ENCODE measurements around the gene GRID1.

The GRID1 gene

GRCh38 chr10:86164174-86164774, 202.3 kb downstream of the GRID1 start:
- no peak for DNase-seq

- no peak for DNase-seq
These were observed 202.9 kb downstream of the GRID1 start for GRCh38 chr10:86163522-86164173.

DNA sequence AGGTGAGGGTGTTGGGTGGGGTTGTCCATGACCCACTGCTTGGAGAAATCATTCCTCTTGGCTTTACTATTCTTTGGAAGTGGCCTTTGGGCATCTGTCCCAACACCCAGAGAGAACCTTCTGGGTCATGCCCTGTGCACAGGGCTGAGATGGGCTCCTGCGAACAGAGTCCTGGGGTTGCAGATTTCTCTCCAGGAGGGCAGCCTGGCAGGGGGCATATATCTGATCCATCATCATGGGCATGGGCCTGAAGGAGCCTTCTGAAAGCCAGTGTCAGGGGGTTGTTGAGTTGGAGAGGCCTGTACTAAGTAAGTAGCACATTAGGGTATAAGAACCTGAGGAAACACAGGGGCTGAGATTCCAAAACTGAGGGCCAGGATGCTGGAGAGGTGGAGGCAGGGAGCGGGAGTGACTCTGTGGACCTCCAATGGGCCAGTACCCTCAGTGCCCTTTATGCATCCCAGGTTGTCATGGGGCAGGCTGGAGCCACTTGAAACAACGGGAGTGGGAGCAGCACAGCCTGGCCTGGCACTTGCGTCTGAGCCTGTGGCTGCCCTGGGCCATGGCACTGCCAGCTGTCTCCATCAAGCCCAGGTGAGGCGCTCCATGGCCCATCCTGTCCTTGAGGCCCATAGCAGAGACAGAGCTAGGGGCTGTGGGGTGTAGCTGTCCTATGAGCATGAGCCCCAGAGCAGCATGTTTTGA, 203.7 kb downstream of the GRID1 start:
- no peak for DNase-seq

- no peak for DNase-seq
These were observed 204.6 kb downstream of the GRID1 start for GRCh38 chr10:86162036-86162435.

DNA sequence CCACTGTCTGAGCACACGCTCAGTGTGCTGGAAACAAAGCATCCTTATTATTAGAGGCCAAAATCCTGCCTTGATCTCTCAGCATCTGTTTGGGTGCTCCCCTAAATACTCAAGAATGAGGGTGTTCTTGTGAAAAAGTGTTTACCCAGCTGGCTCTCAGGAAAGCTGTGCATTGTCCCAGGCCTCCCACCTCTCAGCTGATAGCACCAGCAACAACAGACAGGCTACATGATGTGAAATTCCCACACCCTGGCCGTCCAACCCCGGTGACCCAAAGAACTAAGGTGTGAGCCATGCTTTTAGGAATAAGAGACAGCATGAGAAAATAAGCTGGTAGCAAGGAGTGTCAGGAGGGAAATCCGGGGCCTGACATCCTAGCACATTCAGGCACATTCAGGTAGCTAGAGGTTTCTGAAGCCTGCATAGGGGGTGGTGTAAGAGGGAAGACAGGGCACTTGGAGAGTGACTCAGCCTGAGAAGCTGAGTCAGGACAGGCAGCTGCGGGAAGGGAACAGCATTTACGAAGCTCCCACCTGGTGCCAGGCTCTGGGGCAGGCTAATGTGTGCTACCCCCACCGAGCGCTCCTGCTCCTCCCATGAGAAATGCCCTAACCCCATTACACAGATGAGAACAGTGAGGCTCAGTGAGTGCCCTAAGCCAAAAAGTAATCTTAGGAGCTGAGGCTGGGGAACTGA, 205.6 kb downstream of the GRID1 start:
- DNase-seq = no peak

GRCh38 chr10:86159797-86160196, 206.8 kb downstream of the GRID1 start:
- DNase-seq = no peak

GRCh38 chr10:86155054-86155921, 211.3 kb downstream of the GRID1 start:
- DNase-seq = no peak

- DNase-seq = no peak
These were observed 212.8 kb downstream of the GRID1 start for GRCh38 chr10:86153751-86154150.

GRCh38 chr10:86152911-86153310, 213.7 kb downstream of the GRID1 start:
- DNase-seq = no peak

GRCh38 chr10:86152354-86152753, 214.2 kb downstream of the GRID1 start:
- no peak for DNase-seq

DNA sequence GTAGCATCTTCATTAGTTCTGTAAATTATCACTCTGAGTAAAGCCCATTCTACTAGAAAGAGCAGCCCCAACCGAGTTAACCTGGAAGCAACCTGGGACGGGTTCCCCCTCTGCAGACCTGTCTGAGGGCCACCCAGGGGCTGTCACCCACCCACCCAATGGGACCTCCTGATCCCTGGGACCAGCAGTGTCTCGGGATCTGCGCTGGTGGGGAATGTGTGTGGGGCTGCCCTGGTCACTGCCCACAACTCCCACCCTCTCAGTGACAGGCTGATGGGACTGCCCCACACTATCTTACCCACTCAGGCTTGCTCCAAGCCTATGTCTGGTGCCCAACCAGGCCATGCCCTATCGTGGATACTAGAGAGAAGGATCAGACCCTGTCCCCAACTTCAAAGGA, 215.0 kb downstream of the GRID1 start:
- DNase-seq = no peak

DNA sequence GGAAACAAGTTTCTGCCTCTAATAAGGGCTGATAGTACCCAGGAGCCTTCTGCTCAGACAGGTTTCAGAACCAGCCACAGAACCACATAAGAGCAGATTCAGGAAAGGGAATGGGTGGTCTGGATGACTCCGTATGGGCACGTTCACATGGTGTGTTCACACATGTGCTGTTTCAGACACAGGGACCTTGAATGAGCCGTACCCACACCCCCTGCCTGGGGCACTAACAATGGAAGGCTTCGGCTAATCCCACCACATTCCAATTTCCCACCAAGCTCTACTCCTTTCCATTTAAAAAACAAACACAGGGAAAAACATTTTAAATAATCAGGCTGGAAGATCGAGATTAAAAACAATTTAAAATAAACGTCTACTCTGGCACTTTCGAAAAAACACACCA, 217.3 kb downstream of the GRID1 start:
- DNase-seq = no peak

GRCh38 chr10:86148117-86148516, 218.5 kb downstream of the GRID1 start:
- no peak for DNase-seq

- no peak for DNase-seq
These were observed 222.3 kb downstream of the GRID1 start for GRCh38 chr10:86144301-86144700.

DNA sequence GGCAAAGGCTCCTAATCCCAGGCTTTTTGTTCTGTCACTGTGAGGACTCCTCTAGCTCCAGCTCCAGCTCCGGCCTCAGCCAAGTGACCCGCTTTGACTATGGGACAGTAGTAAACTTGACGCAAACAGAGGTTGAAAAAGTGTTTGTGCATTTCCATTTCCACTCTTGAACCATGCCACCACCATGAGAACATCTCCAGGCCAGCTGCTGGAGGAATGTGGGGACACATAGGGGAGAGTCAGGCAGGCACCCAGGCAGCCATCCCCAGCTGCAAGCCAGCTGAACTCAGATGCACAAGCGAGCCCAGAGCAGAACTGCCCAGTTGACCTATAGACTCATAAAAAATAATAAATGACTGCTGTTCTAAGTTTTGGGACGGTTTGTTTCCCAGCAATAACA, 224.7 kb downstream of the GRID1 start:
- DNase-seq = no peak

DNA sequence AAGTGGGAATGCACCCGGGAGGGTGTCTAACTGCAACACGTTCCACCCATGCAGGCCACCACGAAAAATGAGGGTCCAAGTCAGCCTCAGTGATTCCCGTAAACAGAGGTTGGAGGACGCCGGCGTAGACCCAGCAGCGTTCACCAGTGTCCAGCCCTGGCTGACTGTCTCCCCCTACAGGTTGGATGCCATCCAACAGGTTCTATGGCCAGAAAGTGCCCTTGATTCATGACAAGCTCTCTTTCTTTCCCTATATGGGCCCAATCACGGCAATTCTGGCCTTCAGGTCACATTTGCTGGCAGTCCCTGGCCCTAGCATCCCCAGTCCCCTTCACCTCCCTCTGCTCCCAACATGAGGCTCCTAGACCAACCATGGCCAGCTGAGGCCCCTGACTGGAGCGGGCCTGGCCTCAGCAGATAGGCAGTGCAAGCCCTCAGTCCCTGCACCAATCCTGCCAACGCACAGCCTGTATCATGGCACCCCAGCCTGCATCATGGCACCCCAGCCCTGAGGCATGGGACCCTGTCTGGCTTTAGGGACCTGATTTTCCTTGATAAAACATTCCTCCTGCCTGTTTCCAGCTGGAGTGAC, 227.4 kb downstream of the GRID1 start:
- peak in 1 of 2 donors; percentile 20 for DNase-seq

GRCh38 chr10:86138551-86139065, 228.0 kb downstream of the GRID1 start:
- DNase-seq = no peak

DNA sequence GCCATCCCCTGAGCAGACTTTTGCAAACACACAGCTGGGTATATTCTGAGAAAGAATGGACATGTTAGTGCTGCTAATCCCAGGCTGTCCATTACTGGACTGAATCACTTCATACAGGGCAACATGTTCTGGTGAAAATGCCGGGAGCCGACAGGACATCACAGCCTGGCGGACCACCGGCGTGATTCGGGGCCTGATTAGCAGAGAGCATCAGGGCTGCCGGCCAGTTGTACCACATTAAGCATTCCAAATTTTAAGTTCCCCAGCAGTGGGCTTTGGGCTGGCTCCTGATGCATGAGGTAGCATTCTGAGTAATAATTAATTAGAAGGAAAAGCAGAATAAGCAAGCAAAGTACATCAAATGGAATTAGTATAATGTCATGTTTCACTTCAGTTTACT, 229.0 kb downstream of the GRID1 start:
- no peak for DNase-seq

DNA sequence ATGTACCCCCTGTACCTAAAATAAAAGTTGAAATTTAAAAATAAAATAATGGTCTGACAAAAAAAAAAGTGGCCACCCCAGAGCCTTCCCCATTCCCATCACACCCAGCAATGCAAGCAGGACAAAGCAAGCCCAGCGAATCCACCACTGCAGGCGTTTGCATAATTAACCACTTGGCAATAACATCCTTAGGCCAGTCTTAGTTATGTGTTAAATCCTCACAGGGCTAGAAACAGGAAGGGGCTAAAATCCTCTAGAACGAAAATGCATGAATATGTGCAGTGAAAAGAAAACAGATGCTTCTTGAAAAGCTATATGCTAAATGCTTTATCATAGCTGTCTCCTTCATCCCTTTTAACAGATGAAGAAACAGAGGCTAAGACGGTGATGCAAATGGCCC, 229.7 kb downstream of the GRID1 start:
- DNase-seq = no peak

DNA sequence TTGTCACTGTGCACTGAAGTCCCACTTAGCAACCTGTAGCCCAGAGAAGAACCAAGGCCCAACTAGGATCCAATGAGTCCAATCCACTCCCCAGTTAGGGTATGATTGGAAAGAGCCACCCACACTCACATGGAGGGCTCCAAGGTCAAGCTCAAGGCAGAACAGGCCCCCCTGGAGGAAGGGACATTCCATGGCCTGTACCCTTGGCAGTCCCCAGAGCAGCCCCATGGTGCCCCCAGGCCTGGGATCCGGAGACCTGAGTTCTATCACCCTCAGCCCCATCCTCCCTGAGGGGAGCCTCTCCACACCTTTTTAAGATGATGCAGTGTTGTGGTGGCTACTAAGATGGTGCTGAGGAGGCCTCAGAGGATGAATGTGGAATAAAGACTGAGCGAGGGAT, 231.4 kb downstream of the GRID1 start:
- DNase-seq = no peak

- DNase-seq = no peak
These were observed 235.7 kb downstream of the GRID1 start for GRCh38 chr10:86130737-86131475.

Data from inflammatory macrophage treated with lipopolysaccharide for 1 hour (primary cell).